Jurkat, Clone E6-1 (cell line): Measurements from ENCODE around the gene TTC27. TPM values are rescaled to one million over a fixed set of nuclear protein-coding genes. Genes with fewer than 3 reads are reported as not detected.
"Not testable (repeated sequence)": the region's sequence is repeated elsewhere in the genome, so short reads cannot be mapped to it uniquely, and the experiment has no call there.

Experiments
- DNase-seq: peaks from one replicate; pipeline ENCODE4 v3.0.0-alpha.2; 2011; ENCODE audit warnings: low read depth, low spot score
- H3K4me3 ChIP-seq: 2 replicates; pipeline ENCODE4 v1.5.1; 2011; ENCODE audit warnings: mild to moderate bottlenecking, low read length, control low read depth, moderate library complexity
- polyA plus RNA-seq: library from polyadenylated mRNA; unstranded; fragments of >200 nt; gene quantifications from one replicate; pipeline ENCODE4 v1.2.1, GENCODE V29; 2012; ENCODE audit warnings: missing spikeins; ENCODE audit not compliant: insufficient read length, insufficient read depth

The TTC27 gene
- 18.6 TPM for polyA plus RNA-seq

DNA sequence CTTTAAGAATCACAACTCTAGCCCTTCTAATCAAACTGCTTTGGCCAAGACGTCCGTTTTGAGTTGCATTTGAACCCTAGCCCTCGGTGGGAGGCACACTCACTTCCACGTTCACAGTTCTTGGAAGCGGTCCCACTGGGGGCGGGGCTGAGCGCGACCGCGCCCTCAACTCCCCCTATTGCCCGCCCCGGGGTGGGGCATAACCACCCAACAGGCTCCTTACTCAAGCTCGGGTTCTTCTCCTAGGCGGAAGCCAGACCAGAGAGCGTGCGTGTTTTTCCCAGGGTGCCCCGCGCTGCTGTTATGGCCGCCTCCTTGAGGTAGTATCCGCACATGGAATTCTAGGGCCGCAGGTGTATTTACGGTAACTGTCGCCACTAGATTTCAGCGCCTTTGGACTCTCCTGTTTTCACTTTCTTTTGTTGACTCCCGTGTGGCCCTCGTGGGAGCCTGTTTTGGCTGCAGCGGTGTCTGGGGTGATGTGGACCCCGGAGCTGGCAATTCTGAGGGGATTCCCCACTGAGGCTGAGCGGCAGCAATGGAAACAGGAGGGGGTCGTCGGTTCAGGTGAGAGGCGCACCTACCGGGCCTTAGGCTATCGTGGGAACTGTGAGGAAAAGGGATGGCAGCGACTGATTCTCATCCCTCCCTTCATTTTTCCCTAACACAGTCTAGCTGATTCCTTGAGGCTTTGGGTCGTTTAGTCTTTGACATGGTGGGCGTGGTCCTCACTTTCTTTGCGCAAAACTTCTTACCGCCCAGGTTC is at the start of gene TTC27:
TTC27 (plus strand) TSS at position 237 of the 766 bp plus-strand sequence; CDS start at position 480, 243 bp downstream.
- peak within 1 kb of the TSS; percentile 83 for H3K4me3 ChIP-seq
- DNase-seq = peak; percentile 83

GRCh38 chr2:32591669-32592463 is 36.0 kb upstream of the TTC27 start:
- DNase-seq = peak; percentile 89
- no peak overlapping the region for H3K4me3 ChIP-seq

GRCh38 chr2:32594573-32594972 is 33.3 kb upstream of the TTC27 start:
- no peak overlapping the region for H3K4me3 ChIP-seq
- no peak for DNase-seq

DNA sequence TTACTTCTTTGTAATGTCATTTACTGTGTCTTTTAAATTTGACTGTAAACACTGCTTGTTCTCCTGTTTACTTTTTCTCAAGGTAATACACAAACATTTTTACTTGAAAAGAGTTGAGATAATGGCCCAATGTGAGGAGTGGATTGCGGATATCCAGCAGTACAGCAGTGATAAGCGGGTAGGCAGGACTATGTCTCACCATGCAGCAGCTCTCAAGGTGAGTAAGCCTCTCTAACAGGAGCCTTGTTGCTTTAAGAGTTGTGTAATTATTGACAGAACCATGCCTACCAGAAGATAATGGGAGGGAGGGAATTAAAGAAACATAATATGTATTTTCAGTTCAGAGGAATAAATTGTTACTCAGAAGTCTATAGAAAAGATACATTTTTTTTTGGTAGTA is 16.5 kb upstream of the TTC27 start:
- H3K4me3 ChIP-seq = no peak overlapping the region
- no peak for DNase-seq

DNA sequence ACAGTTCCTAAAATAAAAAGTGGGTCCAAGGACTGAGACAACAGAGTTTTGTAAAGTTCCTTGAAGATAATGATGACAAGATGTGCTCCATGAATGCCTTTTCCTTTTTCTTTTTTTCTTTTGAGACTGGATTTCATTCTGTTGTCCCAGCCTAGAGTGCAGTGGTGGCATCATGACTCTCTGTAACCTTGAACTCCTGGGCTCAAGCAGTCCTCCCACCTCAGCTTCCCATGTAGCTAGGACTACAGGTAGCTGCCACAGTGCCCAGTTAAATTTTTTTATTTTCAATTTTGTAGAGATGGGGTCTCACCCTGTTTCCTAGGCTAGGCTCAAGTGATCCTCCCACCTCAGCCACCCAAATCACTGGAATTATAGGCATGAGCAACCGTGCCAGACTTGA is 16.1 kb upstream of the TTC27 start:
- DNase-seq = no peak
- H3K4me3 ChIP-seq = no peak overlapping the region

DNA sequence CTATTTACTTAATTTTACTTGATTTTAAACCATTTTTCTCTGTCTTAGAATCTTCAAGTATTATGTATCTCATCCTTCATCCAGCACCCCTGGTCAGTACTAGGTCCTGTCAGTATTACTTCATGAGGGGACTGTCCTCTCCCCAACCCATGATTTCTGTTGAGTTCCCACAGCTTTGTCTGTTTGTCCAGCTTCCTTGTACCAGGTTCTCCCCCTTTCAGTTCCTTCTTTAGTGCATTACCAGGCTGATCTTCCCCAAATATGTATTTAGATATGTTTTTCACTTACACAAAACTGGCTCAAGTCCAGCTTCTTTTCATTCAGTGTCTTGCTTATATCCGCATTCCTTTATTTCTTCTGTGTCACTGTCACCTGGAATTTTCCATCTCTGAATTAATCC is 13.8 kb upstream of the TTC27 start:
- no peak for DNase-seq
- H3K4me3 ChIP-seq = no peak overlapping the region

GRCh38 chr2:32617599-32618189 is 10.2 kb upstream of the TTC27 start:
- no peak for DNase-seq
- H3K4me3 ChIP-seq = no peak overlapping the region

- no peak overlapping the region for H3K4me3 ChIP-seq
These were observed 5.1 kb upstream of the TTC27 start for GRCh38 chr2:32622570-32623310.

DNA sequence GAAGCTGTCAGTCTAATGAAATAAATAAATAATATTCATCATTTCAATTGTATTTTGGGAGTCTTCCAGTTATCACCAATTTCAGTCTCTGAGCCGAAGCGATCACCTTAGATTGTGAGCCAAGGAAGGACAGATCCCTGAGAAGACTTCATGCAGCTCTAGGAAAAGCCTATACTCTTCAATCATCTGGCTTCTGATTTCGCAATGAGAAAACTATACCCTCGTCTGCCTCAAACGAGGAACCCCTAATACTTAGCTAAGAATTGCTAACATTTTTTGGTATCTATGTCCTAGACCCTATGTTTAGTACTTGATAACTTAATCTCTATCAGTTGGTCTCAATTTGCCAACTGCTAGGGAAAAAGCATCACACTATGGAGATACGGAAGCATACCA is 4.5 kb upstream of the TTC27 start:
- H3K4me3 ChIP-seq = no peak overlapping the region
- no peak for DNase-seq

More at GRCh38 chr2:32622570-32623310, 5.1 kb upstream of the TTC27 start:
- DNase-seq = no peak

GRCh38 chr2:32624812-32625211 is 3.0 kb upstream of the TTC27 start:
- H3K4me3 ChIP-seq = no peak overlapping the region
- DNase-seq = no peak

DNA sequence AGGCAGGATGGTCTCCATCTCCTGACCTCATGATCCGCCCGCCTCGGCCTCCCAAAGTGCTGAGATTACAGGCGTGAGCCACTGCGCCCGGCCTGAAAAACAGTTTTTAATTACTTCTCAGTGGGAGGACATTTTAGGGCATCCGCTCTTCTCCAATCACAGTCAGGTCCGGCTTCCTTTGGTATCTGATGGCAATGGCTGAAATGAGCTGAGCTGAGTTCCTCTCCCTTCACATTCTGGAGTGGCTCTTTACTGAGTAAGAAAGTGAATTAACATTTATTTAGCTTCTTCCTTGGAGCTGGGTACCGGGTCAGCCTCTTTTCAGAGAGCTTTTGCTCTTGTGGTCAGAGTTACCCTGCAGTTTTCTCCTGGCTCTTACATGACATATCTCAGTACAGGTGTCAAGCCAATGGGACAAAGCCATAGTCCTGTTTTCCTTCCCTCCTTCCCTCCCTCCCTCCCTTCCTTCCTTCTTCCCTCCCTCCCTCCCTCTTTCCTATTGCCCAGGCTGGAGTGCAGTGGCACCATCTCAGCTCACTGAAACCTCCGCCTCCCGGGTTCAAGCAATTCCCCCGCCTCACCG is 1.1 kb upstream of the TTC27 start:
- H3K4me3 ChIP-seq = no peak overlapping the region
- DNase-seq = no peak

DNA sequence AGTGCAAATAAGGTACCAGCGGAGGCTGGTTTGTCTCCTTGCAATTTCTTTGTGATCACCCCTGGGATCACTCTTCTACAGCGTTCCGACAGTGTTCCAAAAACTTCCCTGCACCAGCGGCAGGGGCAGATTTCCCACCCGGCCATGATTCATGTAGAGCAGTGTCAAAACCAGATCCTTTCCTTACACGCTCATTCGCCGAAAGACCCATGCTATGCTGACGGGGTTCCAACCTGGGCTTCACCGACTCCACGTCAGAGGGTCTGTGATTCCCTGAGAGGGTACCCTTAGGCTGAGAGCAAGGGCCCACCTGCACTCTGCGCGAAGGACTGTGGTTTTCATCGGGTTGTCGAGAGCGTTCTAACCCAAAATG is 423 bp upstream of the TTC27 start:
- no peak for DNase-seq
- H3K4me3 ChIP-seq = peak overlapping the region; percentile 83

DNA sequence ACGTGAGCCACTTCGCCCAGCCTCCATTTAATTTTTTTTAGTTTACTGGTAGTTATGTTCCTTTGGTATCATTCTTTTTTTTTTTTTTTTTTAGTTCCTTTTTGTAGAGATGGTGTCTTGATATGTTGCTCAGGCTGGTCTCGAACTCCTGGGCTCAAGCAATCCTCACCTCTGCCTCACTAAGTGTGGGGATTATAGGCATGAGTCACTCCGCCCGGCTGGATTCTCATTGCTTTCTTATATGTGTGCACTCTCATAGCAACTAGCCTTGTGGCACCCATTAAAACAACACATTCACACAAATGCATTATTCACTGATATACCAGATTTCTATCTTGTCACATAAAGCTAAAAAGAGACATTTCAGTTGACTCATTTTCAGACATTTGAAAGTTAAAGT is 4.2 kb downstream of the TTC27 start:
- H3K4me3 ChIP-seq = no peak overlapping the region
- DNase-seq = no peak

DNA sequence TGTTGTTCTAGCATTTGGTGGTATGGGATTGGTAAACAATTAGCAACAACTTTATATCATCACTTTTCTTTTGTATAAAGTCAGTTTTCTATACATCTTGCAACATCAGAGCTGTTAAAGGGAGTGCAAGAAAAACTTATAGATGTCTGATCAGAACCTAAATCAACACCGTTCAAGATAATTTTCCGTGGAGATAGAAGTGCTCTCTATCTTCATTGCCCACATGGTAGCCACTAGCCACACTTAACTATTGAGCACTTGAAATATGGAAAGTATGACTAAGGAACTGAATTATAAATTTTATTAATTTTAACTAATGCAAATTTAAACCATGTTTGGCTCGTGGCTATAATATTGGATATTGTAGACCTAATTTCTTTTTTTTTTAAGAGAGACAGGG is 5.2 kb downstream of the TTC27 start:
- DNase-seq = no peak
- H3K4me3 ChIP-seq = no peak overlapping the region

GRCh38 chr2:32638548-32638947 is 10.7 kb downstream of the TTC27 start:
- not testable (repeated sequence) for DNase-seq

DNA sequence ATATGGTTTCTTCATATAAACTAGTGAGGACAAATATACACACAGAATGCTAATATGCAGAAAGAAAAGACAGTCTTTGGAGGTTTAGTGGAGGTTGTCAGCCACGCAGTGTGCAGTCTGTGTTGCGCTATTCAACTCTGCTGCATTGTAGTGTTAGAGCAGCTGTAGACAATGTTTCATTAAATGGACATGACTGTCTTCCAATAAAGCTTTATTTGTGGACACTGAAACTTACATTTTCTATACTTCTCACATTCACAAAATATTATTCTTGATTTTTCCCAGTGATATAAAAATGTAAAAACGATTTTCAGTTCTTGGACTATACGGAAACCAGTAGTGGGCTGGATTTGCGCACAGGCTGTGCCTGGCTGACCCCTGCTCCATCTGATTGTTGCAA is 13.3 kb downstream of the TTC27 start:
- DNase-seq = no peak
- H3K4me3 ChIP-seq = no peak overlapping the region

More at GRCh38 chr2:32638548-32638947, 10.7 kb downstream of the TTC27 start:
- not testable (repeated sequence) for H3K4me3 ChIP-seq

DNA sequence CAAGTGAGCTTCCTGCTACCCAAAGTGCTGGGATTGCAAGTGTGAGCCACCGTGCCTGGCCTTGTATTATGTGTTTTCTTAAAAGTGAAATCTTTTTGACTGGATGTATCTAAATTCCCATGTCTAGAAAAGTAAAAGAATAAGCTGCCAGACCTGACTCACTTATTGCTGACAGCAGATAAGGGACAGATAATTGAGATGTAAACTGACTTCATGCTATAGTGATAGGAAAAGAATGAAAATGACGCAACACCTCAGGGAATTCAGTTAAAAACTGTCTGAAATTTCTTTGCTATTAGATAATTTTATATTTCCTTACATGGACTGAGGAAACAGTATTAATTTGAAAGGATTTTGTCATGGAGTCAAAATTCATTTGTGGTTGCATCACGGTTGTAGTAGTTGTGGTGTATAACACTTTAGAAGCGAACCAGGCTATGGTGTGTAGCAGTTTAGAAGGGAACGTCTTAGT is 19.4 kb downstream of the TTC27 start:
- no peak for DNase-seq
- H3K4me3 ChIP-seq = no peak overlapping the region

DNA sequence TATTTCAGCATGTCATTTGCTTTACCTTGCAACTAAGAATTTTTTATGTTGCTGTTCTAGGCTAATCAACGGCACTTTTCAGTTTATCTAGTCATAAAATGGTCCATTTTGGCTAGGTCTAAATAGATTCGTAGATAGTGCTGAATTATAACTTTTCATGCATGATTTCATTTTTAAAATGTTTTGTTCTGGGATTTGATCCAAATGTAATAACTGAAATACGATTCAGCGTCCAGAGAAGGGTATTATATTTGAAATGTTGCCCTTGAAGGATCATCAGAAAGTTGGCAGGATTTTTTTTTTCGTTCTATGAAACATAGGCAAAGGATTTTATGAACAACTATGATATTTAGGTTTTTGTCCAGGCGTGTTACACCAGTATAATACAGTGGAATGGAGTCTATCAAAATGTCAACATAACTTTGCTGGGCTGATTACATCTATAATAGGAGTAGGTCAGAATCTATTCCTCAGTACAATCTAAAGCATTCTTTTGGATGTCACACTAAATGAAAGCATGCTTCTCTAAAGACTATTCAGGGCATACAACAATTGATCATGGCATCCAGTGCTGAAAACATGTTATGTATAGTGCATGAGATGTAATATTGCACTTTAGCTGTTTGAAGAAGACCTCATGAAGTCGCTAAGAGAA is 24.8 kb downstream of the TTC27 start:
- no peak for DNase-seq
- H3K4me3 ChIP-seq = no peak overlapping the region
